Calu3 (cell line): Measurements from ENCODE around the gene ATP5F1D. TPM values are rescaled to one million over a fixed set of nuclear protein-coding genes. Genes with fewer than 3 reads are reported as not detected.

Source experiments
- BruUV-seq: library from RNA; stranded (reverse); fragments of 400-500 nt; replicated peaks from 2 replicates; lab custom pipeline; 2021; lab: Mats Ljungman, UMichigan
- CTCF ChIA-PET: fragments of 300-600 bp; sonication (Branson Sonifier 250); formaldehyde crosslinking; loops from one replicate; lab custom pipeline; 2022; ENCODE audit warnings: antibody characterized with exemption; lab: Charles Lee
- DNase-seq: peaks from one replicate; pipeline ENCODE4 v3.0.0; 2022
- H3K27ac Mint-ChIP-seq: one replicate; pipeline ENCODE4 v1.8.0; 2022; ENCODE audit warnings: mixed read lengths; ENCODE audit not compliant: unreplicated experiment
- H3K27me3 Mint-ChIP-seq: one replicate; pipeline ENCODE4 v1.8.0; 2022; ENCODE audit warnings: mixed read lengths; ENCODE audit not compliant: unreplicated experiment
- H3K36me3 Mint-ChIP-seq: one replicate; pipeline ENCODE4 v1.8.0; 2022; ENCODE audit warnings: mild to moderate bottlenecking, moderate library complexity, mixed read lengths; ENCODE audit not compliant: insufficient read depth, unreplicated experiment
- H3K4me1 Mint-ChIP-seq: one replicate; pipeline ENCODE4 v1.8.0; 2022; ENCODE audit warnings: mild to moderate bottlenecking, low read depth, mixed read lengths; ENCODE audit not compliant: unreplicated experiment
- H3K4me3 Mint-ChIP-seq: one replicate; pipeline ENCODE4 v1.8.0; 2022; ENCODE audit warnings: mild to moderate bottlenecking, low read depth, moderate library complexity, mixed read lengths; ENCODE audit not compliant: unreplicated experiment
- H3K9me3 Mint-ChIP-seq: one replicate; pipeline ENCODE4 v1.8.0; 2022; ENCODE audit warnings: low read depth, mixed read lengths; ENCODE audit not compliant: unreplicated experiment
- intact Hi-C: fragments of 100-400 bp; cut with micrococcal nuclease; formaldehyde crosslinking; loops from one replicate; pipeline ENCODE4 v1.10.0; 2022; ENCODE audit not compliant: unreplicated experiment
- total RNA-seq: library from RNA; stranded (reverse); gene quantifications from 2 replicates; pipeline ENCODE4 v1.2.3, GENCODE V29; 2022
- TF ChIP-seq, protein P1 (sequence below): fragments of 200-600 bp; IDR thresholded peaks from one replicate; pipeline ENCODE4 v1.8.0; 2022; ENCODE audit warnings: antibody characterized with exemption; ENCODE audit not compliant: unreplicated experiment

ATP5F1D gene
- total RNA-seq, 1 experiment from 2014 or later: 91.8 TPM

DNA sequence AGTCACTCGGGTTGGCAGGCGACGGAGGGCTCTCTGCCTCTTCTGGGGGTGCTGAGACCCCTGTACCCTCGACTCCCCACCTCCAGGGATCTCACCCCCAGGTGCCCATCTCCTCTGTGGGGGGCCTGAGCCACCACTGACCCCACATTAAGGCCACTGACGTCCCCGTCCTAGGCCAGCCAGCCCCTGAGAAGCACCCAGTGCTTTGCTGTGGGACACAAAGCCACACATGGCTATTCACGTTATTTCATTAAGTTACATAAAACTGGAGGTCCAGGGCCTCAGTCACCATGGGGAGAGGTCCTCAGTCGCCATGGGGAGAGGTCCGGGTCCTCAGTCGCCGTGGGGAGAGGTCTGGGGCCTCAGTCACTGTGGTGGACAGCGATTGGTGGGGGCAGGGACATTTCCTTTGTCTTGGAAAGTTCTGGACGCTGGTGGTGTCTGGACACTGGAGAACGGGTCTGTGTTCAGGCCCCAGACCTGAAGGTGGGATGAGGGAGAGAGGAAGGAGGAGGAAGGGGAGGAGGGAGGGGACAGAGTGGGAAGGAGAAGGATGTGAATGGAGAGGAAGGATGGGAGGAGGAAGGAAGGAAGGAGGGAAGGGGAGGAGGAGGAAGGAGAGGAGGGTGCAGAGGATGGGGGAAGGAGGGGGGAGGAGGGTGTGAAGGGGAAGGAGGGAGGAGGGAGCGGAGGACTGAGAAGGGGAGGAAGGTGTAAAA lies 40.2 kb downstream of the ATP5F1D start:
- no TSS peak for BruUV-seq
- intact Hi-C loops: no loop called here
- Mint-ChIP-seq H3K36me3 (peaks cover 22% of the 10 kb centered on the region), H3K4me1 (peaks cover 8% of the 10 kb centered on the region), H3K27me3 (peaks cover 26% of the 10 kb centered on the region), H3K9me3 (no peaks in the 10 kb centered on the region), H3K4me3 (no peak overlapping the region), H3K27ac (no peak overlapping the region)
- TF ChIP-seq, protein P1, sequence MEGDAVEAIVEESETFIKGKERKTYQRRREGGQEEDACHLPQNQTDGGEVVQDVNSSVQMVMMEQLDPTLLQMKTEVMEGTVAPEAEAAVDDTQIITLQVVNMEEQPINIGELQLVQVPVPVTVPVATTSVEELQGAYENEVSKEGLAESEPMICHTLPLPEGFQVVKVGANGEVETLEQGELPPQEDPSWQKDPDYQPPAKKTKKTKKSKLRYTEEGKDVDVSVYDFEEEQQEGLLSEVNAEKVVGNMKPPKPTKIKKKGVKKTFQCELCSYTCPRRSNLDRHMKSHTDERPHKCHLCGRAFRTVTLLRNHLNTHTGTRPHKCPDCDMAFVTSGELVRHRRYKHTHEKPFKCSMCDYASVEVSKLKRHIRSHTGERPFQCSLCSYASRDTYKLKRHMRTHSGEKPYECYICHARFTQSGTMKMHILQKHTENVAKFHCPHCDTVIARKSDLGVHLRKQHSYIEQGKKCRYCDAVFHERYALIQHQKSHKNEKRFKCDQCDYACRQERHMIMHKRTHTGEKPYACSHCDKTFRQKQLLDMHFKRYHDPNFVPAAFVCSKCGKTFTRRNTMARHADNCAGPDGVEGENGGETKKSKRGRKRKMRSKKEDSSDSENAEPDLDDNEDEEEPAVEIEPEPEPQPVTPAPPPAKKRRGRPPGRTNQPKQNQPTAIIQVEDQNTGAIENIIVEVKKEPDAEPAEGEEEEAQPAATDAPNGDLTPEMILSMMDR: no peak
- CTCF ChIA-PET: no interaction called here
- DNase-seq: no peak

DNA sequence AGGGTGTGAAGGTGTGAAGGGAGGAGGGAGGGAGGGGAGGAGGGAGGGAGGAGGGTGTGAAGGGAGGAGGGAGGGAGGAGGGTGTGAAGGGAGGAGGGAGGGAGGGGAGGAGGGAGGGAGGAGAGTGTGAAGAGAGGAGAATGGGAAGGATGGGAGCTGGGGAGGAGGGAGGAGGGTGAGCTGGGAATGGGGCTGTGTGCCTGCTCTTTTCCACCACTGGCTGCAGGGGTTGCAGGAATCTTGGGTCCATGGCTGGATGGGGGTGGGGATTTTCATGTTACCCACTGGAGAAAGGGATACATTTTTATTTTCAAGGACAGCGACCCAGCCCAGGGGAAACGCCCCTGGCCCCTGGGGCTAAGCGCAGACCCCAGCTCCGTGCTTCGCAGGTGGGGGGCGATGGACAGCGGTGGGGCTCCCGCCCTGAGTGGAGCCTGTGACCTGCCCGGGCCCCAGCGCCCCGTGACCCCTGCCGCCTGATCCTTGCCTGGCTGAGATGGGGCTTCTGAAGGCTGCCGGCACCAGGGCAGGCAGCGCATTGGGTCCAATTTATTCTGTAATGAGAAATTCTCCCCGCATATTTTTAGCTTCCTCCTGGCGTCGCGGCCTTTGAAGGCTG lies 41.1 kb downstream of the ATP5F1D start:
- no peak for DNase-seq
- Mint-ChIP-seq H3K9me3 (no peaks in the 10 kb centered on the region), H3K27ac (no peak overlapping the region), H3K4me3 (no peak overlapping the region), H3K4me1 (peaks cover 8% of the 10 kb centered on the region), H3K36me3 (peaks cover 18% of the 10 kb centered on the region), H3K27me3 (peaks cover 32% of the 10 kb centered on the region)
- TF ChIP-seq, protein P1: no peak
- CTCF ChIA-PET: no interaction called here
- intact Hi-C loops: no loop called here
- no TSS peak for BruUV-seq

DNA sequence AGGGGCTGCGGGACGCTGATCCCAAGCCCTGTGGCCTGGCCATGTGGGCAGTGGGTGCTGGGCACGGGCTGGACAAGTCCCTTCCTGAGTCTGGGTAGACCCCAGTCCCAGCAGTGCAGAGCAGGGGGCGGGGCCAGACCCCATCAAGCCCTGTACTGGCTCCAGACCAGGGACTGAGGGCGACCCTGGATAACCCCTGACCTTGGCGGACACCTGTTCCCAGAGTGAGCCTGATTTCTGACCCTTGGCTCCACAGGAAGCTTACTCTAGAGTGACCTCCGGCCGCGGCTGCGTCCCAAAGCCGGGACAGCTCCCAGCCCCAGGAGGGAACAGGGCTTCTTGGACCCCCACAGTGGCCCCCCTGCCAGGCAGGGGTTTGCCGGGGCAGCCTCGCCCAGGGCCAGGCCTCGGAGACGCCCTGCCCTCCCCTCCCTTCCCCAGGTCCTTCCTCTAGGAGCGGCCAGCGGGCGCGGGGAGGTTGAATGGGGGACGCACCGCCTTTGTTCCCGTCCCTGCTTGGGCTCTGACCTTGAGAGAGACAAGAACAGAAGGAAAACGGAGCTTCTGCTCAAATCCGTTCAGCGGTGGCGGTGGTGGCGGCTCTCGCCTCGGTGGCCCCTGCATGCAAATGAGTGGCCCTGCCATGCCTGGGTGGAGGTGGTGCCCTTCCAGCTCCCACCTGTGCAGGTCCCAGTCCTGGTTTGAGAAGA lies 41.8 kb downstream of the ATP5F1D start:
- H3K36me3 Mint-ChIP-seq: peaks cover 18% of the 10 kb centered on the region
- CTCF ChIA-PET: no interaction called here
- DNase-seq: no peak
- TF ChIP-seq, protein P1: no peak
- intact Hi-C loops: no loop called here
- BruUV-seq: no TSS peak
- H3K27ac Mint-ChIP-seq: no peak overlapping the region
- H3K4me1 Mint-ChIP-seq: peaks cover 8% of the 10 kb centered on the region
- H3K9me3 Mint-ChIP-seq: no peaks in the 10 kb centered on the region
- peaks cover 32% of the 10 kb centered on the region for H3K27me3 Mint-ChIP-seq
- H3K4me3 Mint-ChIP-seq: no peak overlapping the region

DNA sequence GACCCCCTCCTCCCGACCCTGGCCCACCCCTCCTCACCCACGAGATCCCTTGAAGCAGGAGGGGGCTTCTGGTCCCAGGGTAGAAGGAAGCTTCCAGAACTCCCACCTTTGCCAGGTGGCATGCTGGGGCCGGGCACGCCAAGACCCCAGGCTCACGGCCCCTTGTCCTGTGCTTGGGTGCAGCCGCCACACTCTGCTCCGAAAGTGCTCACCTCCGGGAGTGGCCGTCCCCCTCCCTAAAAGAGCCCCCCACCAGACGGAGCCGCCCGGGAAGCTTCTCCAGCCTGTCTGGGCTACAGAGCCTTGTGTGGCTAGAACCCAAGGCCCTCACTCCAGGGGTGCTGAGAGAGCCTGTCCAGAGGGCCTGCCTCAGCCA lies 42.4 kb downstream of the ATP5F1D start:
- no peak overlapping the region for H3K27ac Mint-ChIP-seq
- BruUV-seq: no TSS peak
- CTCF ChIA-PET: interaction anchor here (0.7 kb wide), 1 partner anchor 40 kb away, joined by 6 read pairs; no protein-coding TSS in a partner anchor
- H3K4me3 Mint-ChIP-seq: no peak overlapping the region
- peaks cover 18% of the 10 kb centered on the region for H3K36me3 Mint-ChIP-seq
- intact Hi-C loops: no loop called here
- H3K4me1 Mint-ChIP-seq: peaks cover 8% of the 10 kb centered on the region
- TF ChIP-seq, protein P1: no peak
- H3K9me3 Mint-ChIP-seq: no peaks in the 10 kb centered on the region
- peaks cover 32% of the 10 kb centered on the region for H3K27me3 Mint-ChIP-seq
- no peak for DNase-seq
